ENCODE data around the gene KDM4B. TPM values are rescaled to one million over a fixed set of nuclear protein-coding genes. Genes with fewer than 3 reads are reported as not detected.
"Not testable (repeated sequence)": the region's sequence is repeated elsewhere in the genome, so short reads cannot be mapped to it uniquely, and the experiment has no call there.

The KDM4B gene
- total RNA-seq, 1 experiment from 2014 or later = 43.7 TPM

- Histone ChIP-seq H4K5ac (ENCODE audit: insufficient read length, low read depth, low read length) (no peak overlapping the region), H2AFZ (ENCODE audit: low read length) (no peak overlapping the region), H2BK12ac (ENCODE audit: insufficient read length, low read depth, low read length) (no peak overlapping the region), H2BK15ac (ENCODE audit: low read depth, low read length) (no peak overlapping the region), H3K27ac (ENCODE audit: insufficient read length, low read depth, low read length) (no peak overlapping the region), H3K79me1 (ENCODE audit: insufficient read depth, low read depth, low read length, poor library complexity, severe bottlenecking) (no peaks in the 10 kb centered on the region), H3K4ac (ENCODE audit: low read depth, low read length) (no peak overlapping the region), H4K20me1 (ENCODE audit: control insufficient read depth, insufficient read depth, insufficient read length) (no peaks in the 10 kb centered on the region), H3T11ph (ENCODE audit: low read length) (no peak overlapping the region), H3K23me2 (ENCODE audit: insufficient read length, low read depth, low read length, poor library complexity, severe bottlenecking) (no peaks in the 10 kb centered on the region), H3K56ac (ENCODE audit: insufficient read length, low read depth, low read length) (no peak overlapping the region), H4K8ac (replicated peaks; ENCODE audit: insufficient read length, low read depth, low read length) (no peak overlapping the region), H3K27me3 (ENCODE audit: insufficient read depth, low read length) (no peaks in the 10 kb centered on the region), H2BK20ac (ENCODE audit: low read depth, low read length, poor library complexity, severe bottlenecking) (no peak overlapping the region), H3K14ac (ENCODE audit: insufficient read depth, low read length) (no peak overlapping the region), H3K18ac (ENCODE audit: insufficient read length, low read depth, low read length) (no peak overlapping the region), H3K79me2 (ENCODE audit: insufficient read depth, low read length) (no peaks in the 10 kb centered on the region), H3K4me1 (ENCODE audit: insufficient read depth, low read length) (peaks cover 3% of the 10 kb centered on the region; the same call in 1 of the 2 replicates), H3K9ac (ENCODE audit: extremely low read depth, insufficient read length, low read length) (no peak overlapping the region), H4K91ac (ENCODE audit: insufficient read length, low read depth, low read length) (no peak overlapping the region), H3K4me2 (ENCODE audit: insufficient read depth, insufficient read length, low read length) (no peak overlapping the region), H2AK5ac (ENCODE audit: insufficient read length, low read length) (no peak overlapping the region), H2BK120ac (ENCODE audit: low read depth, low read length, poor library complexity, severe bottlenecking) (no peak overlapping the region), H3K23ac (ENCODE audit: insufficient read length, low read depth, low read length) (no peak overlapping the region), H3K9me3 (ENCODE audit: control insufficient read depth, low read depth, low read length) (no peaks in the 10 kb centered on the region), H2BK5ac (ENCODE audit: insufficient read length, low read length) (no peak overlapping the region)
- peak overlapping the region in 2 of 3 experiments; percentile 19 to 84; a peak in 2 of 7 replicates for H3K27ac Mint-ChIP-seq
- peaks cover 15 to 23% of the 10 kb centered on the region in 2 experiments for H3K4me1 Mint-ChIP-seq
- H3K36me3 Mint-ChIP-seq (ENCODE audit: insufficient read depth in 1 of 3, low read depth in 3 of 3) = peaks cover 0 to 3% (median 0%) of the 10 kb centered on the region in 3 experiments; a peak in 2 of 7 replicates
- H3K9me3 Mint-ChIP-seq = peaks cover 0 to 3% of the 10 kb centered on the region in 2 experiments; a peak in 1 of 5 replicates
- TF ChIP-seq CTCF (conservative IDR thresholded peaks at IDR 0.05) = no peak
- 0 out of 2 replicates have a peak, but pooled peaks cover 1% of the 10 kb centered on the region for H3K27me3 Mint-ChIP-seq (ENCODE audit: low read depth)
- no CpG with 5 or more reads among the region's 4 CpGs for WGBS (ENCODE audit: extremely low coverage, insufficient read length, low lambda C conversion rate)
- no peak overlapping the region; a peak in 1 of 5 replicates for H3K4me3 Mint-ChIP-seq
- no peak for DNase-seq
Observed at GRCh38 chr19:5194641-5195040, 225.7 kb downstream of the KDM4B start.

- H2BK12ac ChIP-seq (ENCODE audit: insufficient read length, low read depth, low read length); H3K27me3 ChIP-seq (ENCODE audit: insufficient read depth, low read length); DNase-seq; H4K91ac ChIP-seq (ENCODE audit: insufficient read length, low read depth, low read length); H3K4ac ChIP-seq (ENCODE audit: low read depth, low read length); H3K56ac ChIP-seq (ENCODE audit: insufficient read length, low read depth, low read length); H3K14ac ChIP-seq (ENCODE audit: insufficient read depth, low read length); H3K79me1 ChIP-seq (ENCODE audit: insufficient read depth, low read depth, low read length, poor library complexity, severe bottlenecking); H3K23me2 ChIP-seq (ENCODE audit: insufficient read length, low read depth, low read length, poor library complexity, severe bottlenecking); H3K79me2 ChIP-seq (ENCODE audit: insufficient read depth, low read length); H3K9me3 ChIP-seq (ENCODE audit: control insufficient read depth, low read depth, low read length); H3T11ph ChIP-seq (ENCODE audit: low read length); H3K23ac ChIP-seq (ENCODE audit: insufficient read length, low read depth, low read length); H3K9me3 Mint-ChIP-seq; H3K4me2 ChIP-seq (ENCODE audit: insufficient read depth, insufficient read length, low read length); H2AK5ac ChIP-seq (ENCODE audit: insufficient read length, low read length); H2BK15ac ChIP-seq (ENCODE audit: low read depth, low read length); H3K27ac ChIP-seq (ENCODE audit: insufficient read length, low read depth, low read length); H2BK20ac ChIP-seq (ENCODE audit: low read depth, low read length, poor library complexity, severe bottlenecking); H3K9ac ChIP-seq (ENCODE audit: extremely low read depth, insufficient read length, low read length); H4K8ac ChIP-seq (replicated peaks; ENCODE audit: insufficient read length, low read depth, low read length); H4K20me1 ChIP-seq (ENCODE audit: control insufficient read depth, insufficient read depth, insufficient read length); H4K5ac ChIP-seq (ENCODE audit: insufficient read length, low read depth, low read length); H3K27me3 Mint-ChIP-seq (ENCODE audit: low read depth); H3K4me1 ChIP-seq (ENCODE audit: insufficient read depth, low read length); H2BK120ac ChIP-seq (ENCODE audit: low read depth, low read length, poor library complexity, severe bottlenecking); H3K18ac ChIP-seq (ENCODE audit: insufficient read length, low read depth, low read length); H3K36me3 Mint-ChIP-seq (ENCODE audit: insufficient read depth in 1 of 3, low read depth in 3 of 3); H2BK5ac ChIP-seq (ENCODE audit: insufficient read length, low read length); H2AFZ ChIP-seq (ENCODE audit: low read length); H3K4me3 Mint-ChIP-seq: not testable (repeated sequence)
- Mint-ChIP-seq H3K4me1 (peaks cover 15 to 23% of the 10 kb centered on the region in 2 experiments), H3K27ac (peak overlapping the region in 1 of 3 experiments; percentile 51; a peak in 1 of 7 replicates)
- WGBS (ENCODE audit: extremely low coverage, insufficient read length, low lambda C conversion rate) = no CpG with 5 or more reads among the region's 3 CpGs
Observed at GRCh38 chr19:5195587-5195986, 226.7 kb downstream of the KDM4B start.
